HEK293 (cell line): Measurements from ENCODE around the gene IDE.

Source experiments
- AEBP2 ChIP-seq: fragments of 450-650 bp; formaldehyde crosslinking; IDR thresholded peaks from 2 replicates; pipeline ENCODE4 v1.5.1; 2016; ENCODE audit warnings: missing biosample characterization, missing genetic modification characterization, borderline replicate concordance
- GFI1B ChIP-seq: fragments of 450-650 bp; formaldehyde crosslinking; IDR thresholded peaks from 2 replicates; pipeline ENCODE4 v1.5.1; 2016; ENCODE audit warnings: missing biosample characterization, missing genetic modification characterization
- GLIS2 ChIP-seq: fragments of 450-650 bp; formaldehyde crosslinking; IDR thresholded peaks from 2 replicates; pipeline ENCODE4 v1.5.1; 2016; ENCODE audit warnings: missing biosample characterization, missing genetic modification characterization
- KLF17 ChIP-seq: fragments of 450-650 bp; formaldehyde crosslinking; IDR thresholded peaks from 2 replicates; pipeline ENCODE4 v1.5.1; 2016; ENCODE audit warnings: missing biosample characterization, missing genetic modification characterization
- PRDM2 ChIP-seq: fragments of 450-650 bp; formaldehyde crosslinking; IDR thresholded peaks from 2 replicates; pipeline ENCODE4 v1.5.1; 2016; ENCODE audit warnings: missing biosample characterization, missing genetic modification characterization, borderline replicate concordance
- SP2 ChIP-seq: fragments of 450-650 bp; formaldehyde crosslinking; IDR thresholded peaks from 2 replicates; pipeline ENCODE4 v1.5.1; 2016; ENCODE audit warnings: missing biosample characterization, missing genetic modification characterization
- TCF7L2 ChIP-seq: IDR thresholded peaks from 2 replicates; pipeline ENCODE4 v1.6.1; 2011; ENCODE audit warnings: low read depth, mild to moderate bottlenecking, inconsistent platforms, low read length, moderate library complexity, borderline replicate concordance
- ZBTB20 ChIP-seq: fragments of 450-650 bp; formaldehyde crosslinking; IDR thresholded peaks from 2 replicates; pipeline ENCODE4 v1.5.1; 2016; ENCODE audit warnings: missing biosample characterization, missing genetic modification characterization
- ZBTB44 ChIP-seq: fragments of 450-650 bp; IDR thresholded peaks from 2 replicates; pipeline ENCODE4 v1.5.1; 2018; ENCODE audit warnings: missing biosample characterization, mild to moderate bottlenecking, missing genetic modification characterization
- ZBTB48 ChIP-seq: fragments of 450-650 bp; formaldehyde crosslinking; IDR thresholded peaks from 2 replicates; pipeline ENCODE4 v1.5.1; 2016; ENCODE audit warnings: missing biosample characterization, missing genetic modification characterization
- ZNF112 ChIP-seq: fragments of 450-650 bp; formaldehyde crosslinking; IDR thresholded peaks from 2 replicates; pipeline ENCODE4 v1.5.0; 2017; ENCODE audit warnings: missing biosample characterization, missing genetic modification characterization
- ZNF132 ChIP-seq: fragments of 450-650 bp; formaldehyde crosslinking; IDR thresholded peaks from 2 replicates; pipeline ENCODE4 v1.5.1; 2017; ENCODE audit warnings: missing biosample characterization, missing genetic modification characterization, borderline replicate concordance
- ZNF169 ChIP-seq: fragments of 450-650 bp; formaldehyde crosslinking; IDR thresholded peaks from 2 replicates; pipeline ENCODE4 v1.5.1; 2016; ENCODE audit warnings: missing biosample characterization, missing genetic modification characterization
- ZNF175 ChIP-seq: fragments of 450-650 bp; formaldehyde crosslinking; IDR thresholded peaks from 2 replicates; pipeline ENCODE4 v1.5.1; 2016; ENCODE audit warnings: missing biosample characterization, missing genetic modification characterization
- ZNF24 ChIP-seq: fragments of 450-650 bp; formaldehyde crosslinking; IDR thresholded peaks from 2 replicates; pipeline ENCODE4 v1.5.1; 2016; ENCODE audit warnings: missing biosample characterization, missing genetic modification characterization
- ZNF280C ChIP-seq: fragments of 450-650 bp; formaldehyde crosslinking; IDR thresholded peaks from 2 replicates; pipeline ENCODE4 v1.5.1; 2016; ENCODE audit warnings: missing biosample characterization, missing genetic modification characterization
- ZNF350 ChIP-seq: fragments of 450-650 bp; formaldehyde crosslinking; IDR thresholded peaks from 2 replicates; pipeline ENCODE4 v1.5.0; 2017; ENCODE audit warnings: missing biosample characterization, mild to moderate bottlenecking, missing genetic modification characterization
- ZNF404 ChIP-seq: fragments of 450-650 bp; formaldehyde crosslinking; IDR thresholded peaks from 2 replicates; pipeline ENCODE4 v1.5.1; 2017; ENCODE audit warnings: missing biosample characterization, missing genetic modification characterization
- ZNF416 ChIP-seq: fragments of 450-650 bp; formaldehyde crosslinking; IDR thresholded peaks from 2 replicates; pipeline ENCODE4 v1.5.1; 2016; ENCODE audit warnings: missing biosample characterization, missing genetic modification characterization
- ZNF521 ChIP-seq: fragments of 450-650 bp; formaldehyde crosslinking; IDR thresholded peaks from 2 replicates; pipeline ENCODE4 v1.5.1; 2017; ENCODE audit warnings: missing biosample characterization, mild to moderate bottlenecking, missing genetic modification characterization
- ZNF549 ChIP-seq: fragments of 450-650 bp; IDR thresholded peaks from 2 replicates; pipeline ENCODE4 v1.5.1; 2018; ENCODE audit warnings: missing biosample characterization, missing genetic modification characterization, mild to moderate bottlenecking, inconsistent platforms, moderate library complexity
- ZNF600 ChIP-seq: fragments of 450-650 bp; formaldehyde crosslinking; IDR thresholded peaks from 2 replicates; pipeline ENCODE4 v1.5.1; 2016; ENCODE audit warnings: missing biosample characterization, missing genetic modification characterization
- ZNF624 ChIP-seq: fragments of 450-650 bp; formaldehyde crosslinking; IDR thresholded peaks from 2 replicates; pipeline ENCODE4 v1.5.1; 2017; ENCODE audit warnings: missing biosample characterization, missing genetic modification characterization
- ZNF645 ChIP-seq: fragments of 450-650 bp; formaldehyde crosslinking; IDR thresholded peaks from 2 replicates; pipeline ENCODE4; 2016; ENCODE audit warnings: missing biosample characterization, missing genetic modification characterization
- ZNF785 ChIP-seq: fragments of 450-650 bp; formaldehyde crosslinking; IDR thresholded peaks from 2 replicates; pipeline ENCODE4 v1.5.1; 2016; ENCODE audit warnings: missing biosample characterization, missing genetic modification characterization
- ZNF830 ChIP-seq: fragments of 450-650 bp; IDR thresholded peaks from 2 replicates; pipeline ENCODE4 v1.5.0; 2018; ENCODE audit warnings: missing biosample characterization, missing genetic modification characterization, low read depth, mild to moderate bottlenecking, moderate library complexity
- ZNF837 ChIP-seq: fragments of 450-650 bp; formaldehyde crosslinking; IDR thresholded peaks from 2 replicates; pipeline ENCODE4 v1.5.1; 2016; ENCODE audit warnings: missing biosample characterization, missing genetic modification characterization

Gene IDE

GRCh38 chr10:92592761-92593618 lies 19.1 kb upstream of the IDE start, which contains the start of gene KIF11 (continued):
- TF ChIP-seq ZNF830 (tag by site-specific recombination) (no peak), GLIS2 (tag by site-specific recombination) (peak; percentile 83), ZBTB44 (tag by site-specific recombination) (no peak), ZNF416 (no peak), ZBTB48 (peak; percentile 72), ZNF350 (no peak), ZNF175 (tag by site-specific recombination) (no peak), KLF17 (tag by site-specific recombination) (0 out of 2 replicates have a peak, but pooled peaks have one; percentile 16), ZNF404 (tag by site-specific recombination) (no peak), GFI1B (tag by site-specific recombination) (peak; percentile 6; the same call in 1 of the 2 replicates), ZBTB20 (tag by site-specific recombination) (peak; percentile 77), ZNF600 (peak; percentile 100), ZNF785 (tag by site-specific recombination) (no peak), SP2 (tag by site-specific recombination) (peak; percentile 80), AEBP2 (tag by site-specific recombination) (no peak), ZNF24 (peak; percentile 64), ZNF132 (tag by site-specific recombination) (no peak), PRDM2 (tag by site-specific recombination) (no peak), ZNF549 (tag by site-specific recombination) (no peak), ZNF280C (tag by site-specific recombination) (no peak), TCF7L2 (no peak), ZNF837 (tag by site-specific recombination) (no peak), ZNF521 (tag by site-specific recombination) (no peak), ZNF624 (tag by site-specific recombination) (no peak), ZNF169 (tag by site-specific recombination) (no peak), ZNF112 (tag by site-specific recombination) (no peak), ZNF645 (tag by site-specific recombination) (no peak)
